GM19240 (cell line): ENCODE results near the gene SLC1A4.
"Not testable (repeated sequence)": the region's sequence is repeated elsewhere in the genome, so short reads cannot be mapped to it uniquely, and the experiment has no call there.

Source experiments
- DNase-seq: peaks from one replicate; pipeline ENCODE4 v3.0.0; 2011; ENCODE audit warnings: low spot score; ENCODE audit not compliant: insufficient read length

SLC1A4 gene

GRCh38 chr2:64989126-64989981 lies at the start of gene SLC1A4:
Gene SLC1A4 (plus strand): TSS chr2:64989399. CDS start chr2:64989644, 245 bp downstream.
- DNase-seq: peak; percentile 52

- DNase-seq: no peak
Observed at GRCh38 chr2:64941143-64941542, 48.1 kb upstream of the SLC1A4 start.

- no peak for DNase-seq
Observed at GRCh38 chr2:64941801-64942200, 47.4 kb upstream of the SLC1A4 start.

- DNase-seq: no peak
Observed at GRCh38 chr2:64942693-64943092, 46.5 kb upstream of the SLC1A4 start.

- no peak for DNase-seq
Observed at GRCh38 chr2:64943387-64944150, 45.6 kb upstream of the SLC1A4 start.

- DNase-seq: no peak
Observed at GRCh38 chr2:64944484-64944883, 44.7 kb upstream of the SLC1A4 start.

GRCh38 chr2:64945973-64946768 lies 43.0 kb upstream of the SLC1A4 start:
- DNase-seq: peak; percentile 69

- no peak for DNase-seq
Observed at GRCh38 chr2:64946769-64947247, 42.4 kb upstream of the SLC1A4 start.

GRCh38 chr2:64947885-64948284 lies 41.3 kb upstream of the SLC1A4 start:
- DNase-seq: no peak

GRCh38 chr2:64950226-64951160 lies 38.7 kb upstream of the SLC1A4 start:
- DNase-seq: no peak

GRCh38 chr2:64951306-64951953 lies 37.8 kb upstream of the SLC1A4 start:
- no peak for DNase-seq

GRCh38 chr2:64952096-64952495 lies 37.1 kb upstream of the SLC1A4 start:
- DNase-seq: no peak

- no peak for DNase-seq
Observed at GRCh38 chr2:64952511-64953482, 36.4 kb upstream of the SLC1A4 start.

GRCh38 chr2:64955467-64955866 lies 33.7 kb upstream of the SLC1A4 start:
- no peak for DNase-seq

- DNase-seq: no peak
Observed at GRCh38 chr2:64957109-64957903, 31.9 kb upstream of the SLC1A4 start.

GRCh38 chr2:64958556-64958955 lies 30.6 kb upstream of the SLC1A4 start:
- DNase-seq: no peak

GRCh38 chr2:64960819-64961218 lies 28.4 kb upstream of the SLC1A4 start:
- DNase-seq: no peak

GRCh38 chr2:64963138-64963537 lies 26.1 kb upstream of the SLC1A4 start:
- DNase-seq: not testable (repeated sequence)
